Measurements from ENCODE around the gene ZNF606. TPM values are rescaled to one million over a fixed set of nuclear protein-coding genes. Genes with fewer than 3 reads are reported as not detected.

Gene ZNF606
- total RNA-seq, 1 experiment from 2014 or later = 23.5 TPM

DNA sequence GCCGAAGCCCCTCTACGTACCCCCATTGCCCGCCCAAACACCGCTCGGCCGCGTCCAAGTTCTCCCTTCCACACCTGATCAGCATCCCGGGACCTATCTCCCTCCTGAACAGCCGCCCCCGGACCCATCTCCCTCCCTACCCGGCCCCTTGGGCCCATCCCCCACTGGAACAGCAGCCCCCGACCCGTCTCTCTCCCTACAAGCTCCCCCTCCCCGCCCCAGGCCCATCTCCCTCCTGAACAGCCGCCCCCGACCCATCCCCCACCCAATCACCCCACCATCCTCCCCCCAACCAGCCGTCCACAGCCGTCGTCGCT is 31.8 kb upstream of the ZNF606 start:
- no peaks in the 10 kb centered on the region for H3K27me3 Mint-ChIP-seq (ENCODE audit: unreplicated experiment)
- TF ChIP-seq, protein P1, sequence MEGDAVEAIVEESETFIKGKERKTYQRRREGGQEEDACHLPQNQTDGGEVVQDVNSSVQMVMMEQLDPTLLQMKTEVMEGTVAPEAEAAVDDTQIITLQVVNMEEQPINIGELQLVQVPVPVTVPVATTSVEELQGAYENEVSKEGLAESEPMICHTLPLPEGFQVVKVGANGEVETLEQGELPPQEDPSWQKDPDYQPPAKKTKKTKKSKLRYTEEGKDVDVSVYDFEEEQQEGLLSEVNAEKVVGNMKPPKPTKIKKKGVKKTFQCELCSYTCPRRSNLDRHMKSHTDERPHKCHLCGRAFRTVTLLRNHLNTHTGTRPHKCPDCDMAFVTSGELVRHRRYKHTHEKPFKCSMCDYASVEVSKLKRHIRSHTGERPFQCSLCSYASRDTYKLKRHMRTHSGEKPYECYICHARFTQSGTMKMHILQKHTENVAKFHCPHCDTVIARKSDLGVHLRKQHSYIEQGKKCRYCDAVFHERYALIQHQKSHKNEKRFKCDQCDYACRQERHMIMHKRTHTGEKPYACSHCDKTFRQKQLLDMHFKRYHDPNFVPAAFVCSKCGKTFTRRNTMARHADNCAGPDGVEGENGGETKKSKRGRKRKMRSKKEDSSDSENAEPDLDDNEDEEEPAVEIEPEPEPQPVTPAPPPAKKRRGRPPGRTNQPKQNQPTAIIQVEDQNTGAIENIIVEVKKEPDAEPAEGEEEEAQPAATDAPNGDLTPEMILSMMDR (IDR thresholded peaks at IDR 0.05; ENCODE audit: unreplicated experiment) = no peak
- BruUV-seq (replicated peaks) = no TSS peak
- no peak for DNase-seq
- no peak overlapping the region for H3K27ac Mint-ChIP-seq (ENCODE audit: unreplicated experiment)
- CTCF ChIA-PET = interaction anchor here (0.6 kb wide), 1 partner anchor 19 kb away, joined by 4 read pairs; no protein-coding TSS in a partner anchor
- no peak overlapping the region for H3K4me3 Mint-ChIP-seq (ENCODE audit: low read depth, unreplicated experiment)
- intact Hi-C loops (cut with micrococcal nuclease; ENCODE audit: unreplicated experiment) = no loop called here
- H3K9me3 Mint-ChIP-seq (ENCODE audit: low read depth, unreplicated experiment) = peaks cover 22% of the 10 kb centered on the region
- peaks cover 5% of the 10 kb centered on the region for H3K36me3 Mint-ChIP-seq (ENCODE audit: insufficient read depth, unreplicated experiment)
- H3K4me1 Mint-ChIP-seq (ENCODE audit: low read depth, unreplicated experiment) = no peaks in the 10 kb centered on the region

DNA sequence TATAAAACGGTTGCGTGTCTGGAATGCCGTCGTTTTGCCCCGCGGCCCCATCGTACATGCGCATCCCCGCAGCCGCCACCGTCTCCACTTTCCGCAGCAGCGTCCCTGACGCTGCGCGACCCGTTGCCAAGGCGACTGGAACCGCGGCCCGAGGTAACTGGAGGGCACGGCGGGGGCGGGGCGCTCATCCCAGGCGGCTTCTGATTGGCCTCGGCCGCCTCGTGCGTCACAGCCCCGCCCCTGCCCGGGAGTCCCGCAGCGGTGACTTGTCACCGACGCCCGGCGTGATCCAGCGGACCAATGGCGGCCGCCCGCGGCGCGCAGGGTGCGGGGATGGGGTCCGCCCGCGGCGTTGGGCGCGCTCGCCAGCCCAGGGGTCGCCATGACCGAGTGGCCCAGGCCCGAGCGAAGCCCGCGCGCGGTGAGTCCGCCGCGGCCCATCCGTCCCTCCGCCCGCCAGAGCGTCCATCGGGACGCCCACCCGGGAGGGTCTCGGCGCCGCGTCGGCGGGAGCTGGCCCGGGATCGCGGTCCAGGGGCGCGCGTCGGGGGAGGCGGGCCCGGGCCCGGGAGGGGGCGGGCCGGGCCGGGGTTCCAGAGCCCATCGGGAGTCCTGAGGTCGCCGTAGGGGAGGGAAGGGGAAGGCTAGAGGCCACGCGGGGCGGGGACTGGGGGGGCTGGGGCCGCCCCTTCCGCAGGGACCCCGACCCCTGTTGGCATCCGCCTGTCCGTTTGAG is 31.3 kb upstream of the ZNF606 start, which contains the start of gene ZSCAN1:
Gene ZSCAN1, plus strand, starts transcription at position 285 of the 736 bp plus-strand sequence. CDS start 3,812 bp downstream, outside the sequence.
- intact Hi-C loops (cut with micrococcal nuclease; ENCODE audit: unreplicated experiment) = no loop called here
- no TSS peak for BruUV-seq (replicated peaks)
- H3K27me3 Mint-ChIP-seq (ENCODE audit: unreplicated experiment) = no peaks in the 10 kb centered on the region
- DNase-seq = no peak
- H3K9me3 Mint-ChIP-seq (ENCODE audit: low read depth, unreplicated experiment) = peaks cover 24% of the 10 kb centered on the region
- H3K27ac Mint-ChIP-seq (ENCODE audit: unreplicated experiment) = no peak within 1 kb of the TSS
- CTCF ChIA-PET = no interaction called here
- H3K4me3 Mint-ChIP-seq (ENCODE audit: low read depth, unreplicated experiment) = no peak within 1 kb of the TSS
- TF ChIP-seq, protein P1 (IDR thresholded peaks at IDR 0.05; ENCODE audit: unreplicated experiment) = no peak
- peaks cover 5% of the 10 kb centered on the region for H3K36me3 Mint-ChIP-seq (ENCODE audit: insufficient read depth, unreplicated experiment)
- H3K4me1 Mint-ChIP-seq (ENCODE audit: low read depth, unreplicated experiment) = no peaks in the 10 kb centered on the region

DNA sequence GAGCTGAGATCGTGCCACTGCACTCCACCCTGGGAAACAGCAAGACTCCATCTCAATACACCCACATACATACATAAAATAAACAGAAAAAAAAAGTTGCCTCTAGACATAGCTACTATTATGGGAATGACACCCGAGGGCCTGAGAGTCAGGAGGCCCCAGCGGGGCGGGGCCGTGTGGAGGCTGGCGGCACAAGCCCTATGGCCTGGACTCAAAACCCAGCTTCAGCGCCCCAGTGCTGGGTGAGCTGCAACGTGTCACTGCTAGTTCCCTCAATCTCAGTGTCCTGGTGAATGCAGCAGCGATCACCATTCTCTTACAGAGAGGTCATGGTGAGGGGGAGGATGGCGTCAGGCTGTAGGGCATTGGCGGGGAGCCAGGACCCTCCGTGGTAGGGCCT is 22.0 kb upstream of the ZNF606 start:
- H3K9me3 Mint-ChIP-seq (ENCODE audit: low read depth, unreplicated experiment) = peaks cover 17% of the 10 kb centered on the region
- intact Hi-C loops (cut with micrococcal nuclease; ENCODE audit: unreplicated experiment) = no loop called here

DNA sequence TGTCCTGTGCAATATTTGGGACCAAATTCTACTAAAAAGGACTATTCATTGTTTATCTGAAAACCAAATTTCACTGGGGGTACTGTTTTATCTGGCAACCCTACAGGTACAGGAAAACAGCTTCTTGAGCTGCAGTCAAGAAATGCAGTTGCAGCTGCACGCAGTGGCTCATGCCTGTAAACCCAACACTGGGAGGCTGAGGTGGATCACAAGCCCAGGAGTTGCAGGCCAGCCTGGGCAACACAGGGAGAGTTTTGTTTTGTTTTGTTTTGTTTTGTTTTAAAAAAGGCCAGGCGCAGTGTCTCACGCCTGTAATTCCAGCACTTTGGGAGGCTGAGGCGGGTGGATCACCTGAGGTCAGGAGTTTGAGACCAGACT is 19.7 kb upstream of the ZNF606 start:
- Mint-ChIP-seq H3K4me3 (ENCODE audit: low read depth, unreplicated experiment) (no peak overlapping the region), H3K9me3 (ENCODE audit: low read depth, unreplicated experiment) (peaks cover 13% of the 10 kb centered on the region)

More for the DNA sequence above, 22.0 kb upstream of the ZNF606 start:
- TF ChIP-seq, protein P1 (IDR thresholded peaks at IDR 0.05; ENCODE audit: unreplicated experiment) = no peak
- no peaks in the 10 kb centered on the region for H3K4me1 Mint-ChIP-seq (ENCODE audit: low read depth, unreplicated experiment)
- CTCF ChIA-PET = no interaction called here
- no peak overlapping the region for H3K27ac Mint-ChIP-seq (ENCODE audit: unreplicated experiment)
- H3K4me3 Mint-ChIP-seq (ENCODE audit: low read depth, unreplicated experiment) = no peak overlapping the region
- no peak for DNase-seq
- H3K27me3 Mint-ChIP-seq (ENCODE audit: unreplicated experiment) = no peaks in the 10 kb centered on the region
- no peaks in the 10 kb centered on the region for H3K36me3 Mint-ChIP-seq (ENCODE audit: insufficient read depth, unreplicated experiment)
- BruUV-seq (replicated peaks) = no TSS peak

More for the DNA sequence above, 19.7 kb upstream of the ZNF606 start:
- BruUV-seq (replicated peaks) = no TSS peak
- TF ChIP-seq, protein P1 (IDR thresholded peaks at IDR 0.05; ENCODE audit: unreplicated experiment) = no peak
- no peaks in the 10 kb centered on the region for H3K4me1 Mint-ChIP-seq (ENCODE audit: low read depth, unreplicated experiment)
- CTCF ChIA-PET = no interaction called here
- H3K27me3 Mint-ChIP-seq (ENCODE audit: unreplicated experiment) = no peaks in the 10 kb centered on the region
- no peaks in the 10 kb centered on the region for H3K36me3 Mint-ChIP-seq (ENCODE audit: insufficient read depth, unreplicated experiment)
- intact Hi-C loops (cut with micrococcal nuclease; ENCODE audit: unreplicated experiment) = no loop called here
- H3K27ac Mint-ChIP-seq (ENCODE audit: unreplicated experiment) = no peak overlapping the region
- DNase-seq = no peak

Data from Calu3 (cell line).